Measurements from ENCODE around the gene B3GALT4. TPM values are rescaled to one million over a fixed set of nuclear protein-coding genes. Genes with fewer than 3 reads are reported as not detected.
"Not testable (repeated sequence)": the region's sequence is repeated elsewhere in the genome, so short reads cannot be mapped to it uniquely, and the experiment has no call there.

B3GALT4 gene
- total RNA-seq, 6 donors from 2014 or later, result 20.1 to 29.7 (median 23.2) TPM

- DNase-seq (no peak), ATAC-seq (ENCODE audit: low FRiP score in 2 of 2) (no peak)
- Histone ChIP-seq H3K27ac (no peak overlapping the region), H3K4me1 (peaks cover 22 to 29% (median 24%) of the 10 kb centered on the region in 4 donors), H3K36me3 (peaks cover 0 to 24% (median 0%) of the 10 kb centered on the region in 4 donors), H3K4me3 (no peak overlapping the region), H3K27me3 (no peaks in the 10 kb centered on the region), H3K9me3 (no peaks in the 10 kb centered on the region)
- TF ChIP-seq POLR2AphosphoS5 (IDR thresholded peaks at IDR 0.05) (no peak), EP300 (IDR thresholded peaks at IDR 0.05) (no peak), CTCF (IDR thresholded peaks at IDR 0.05) (no peak), POLR2A (IDR thresholded peaks at IDR 0.05) (no peak)
Observed at GRCh38 chr6:33252759-33253158, 24.2 kb upstream of the B3GALT4 start.

GRCh38 chr6:33254591-33254990 is 22.3 kb upstream of the B3GALT4 start:
- no peak overlapping the region for H3K27ac ChIP-seq
- DNase-seq (no peak), ATAC-seq (ENCODE audit: low FRiP score in 2 of 2) (no peak)
- H3K4me3 ChIP-seq, result no peak overlapping the region
- 93 to 95% methylated on average over 4 of the region's 4 CpGs for WGBS, 2 donors
- H3K27me3 ChIP-seq, result no peaks in the 10 kb centered on the region
- H3K36me3 ChIP-seq, result peaks cover 0 to 39% (median 4%) of the 10 kb centered on the region in 4 donors
- TF ChIP-seq CTCF (IDR thresholded peaks at IDR 0.05), result no peak
- peaks cover 10 to 15% (median 11%) of the 10 kb centered on the region in 4 donors for H3K4me1 ChIP-seq
- no peaks in the 10 kb centered on the region for H3K9me3 ChIP-seq

DNA sequence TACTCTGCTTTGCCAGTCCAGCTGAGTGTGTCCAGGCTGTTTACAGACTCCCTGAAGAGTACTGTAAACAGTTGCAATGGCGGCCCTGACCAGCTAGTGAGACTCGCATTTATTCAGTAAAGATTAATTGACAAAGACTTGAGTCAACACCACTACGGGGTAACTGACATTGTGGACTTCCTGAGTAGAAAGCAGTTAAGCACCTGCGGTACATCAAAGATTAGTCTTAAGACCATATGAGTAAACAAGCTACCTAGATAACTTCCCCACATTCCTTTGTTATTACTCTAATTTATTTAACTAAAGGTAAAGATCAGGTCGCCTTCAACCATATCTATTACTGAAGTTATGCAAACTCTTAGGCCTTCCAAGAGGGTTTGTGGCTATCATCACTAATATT is 17.9 kb upstream of the B3GALT4 start:
- no peak for ATAC-seq (ENCODE audit: low FRiP score in 2 of 2)
- H3K9me3 ChIP-seq, result no peaks in the 10 kb centered on the region
- TF ChIP-seq CTCF (IDR thresholded peaks at IDR 0.05) (no peak), EP300 (IDR thresholded peaks at IDR 0.05) (no peak), POLR2AphosphoS5 (IDR thresholded peaks at IDR 0.05) (no peak), POLR2A (IDR thresholded peaks at IDR 0.05) (no peak)
- H3K27ac ChIP-seq, result no peak overlapping the region
- no peaks in the 10 kb centered on the region for H3K27me3 ChIP-seq
- DNase-seq, result no peak
- H3K4me1 ChIP-seq, result no peaks in the 10 kb centered on the region
- 73 to 85% methylated on average over 5 of the region's 5 CpGs for WGBS, 2 donors
- no peak overlapping the region for H3K4me3 ChIP-seq
- peaks cover 13 to 78% (median 26%) of the 10 kb centered on the region in 4 donors for H3K36me3 ChIP-seq

GRCh38 chr6:33262490-33262889 is 14.4 kb upstream of the B3GALT4 start:
- not testable (repeated sequence) for H3K27ac ChIP-seq, H3K4me3 ChIP-seq
- 96 to 97% methylated on average over 3 of the region's 3 CpGs for WGBS, 2 donors

DNA sequence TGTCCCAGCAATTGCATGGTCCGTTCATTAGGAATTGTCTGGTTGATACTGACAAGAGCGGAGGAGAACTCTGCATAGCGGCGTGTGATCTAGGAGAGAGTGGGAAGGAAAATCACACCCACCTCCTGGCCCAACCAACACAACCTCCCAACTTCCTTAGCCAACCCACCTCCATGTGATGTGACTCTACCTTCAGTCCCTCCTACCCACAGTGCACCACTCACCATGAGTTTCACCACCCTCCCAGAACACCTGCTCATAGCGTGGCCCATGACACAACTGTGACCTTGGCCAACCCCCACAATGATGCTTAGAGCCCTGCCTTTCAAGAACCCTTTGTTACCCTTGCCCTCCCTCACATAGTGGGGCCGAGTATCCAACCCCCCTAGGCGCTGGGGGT is 12.9 kb upstream of the B3GALT4 start:
- WGBS, 2 donors, result 92% methylated on average over 5 to 7 of the region's 7 CpGs
- H3K4me1 ChIP-seq, result no peaks in the 10 kb centered on the region
- ATAC-seq (ENCODE audit: low FRiP score in 2 of 2) (no peak), DNase-seq (no peak)
- H3K9me3 ChIP-seq, result no peaks in the 10 kb centered on the region
- no peak overlapping the region for H3K4me3 ChIP-seq
- no peak for TF ChIP-seq EP300 (IDR thresholded peaks at IDR 0.05)
- TF ChIP-seq CTCF (IDR thresholded peaks at IDR 0.05), result no peak
- no peak for TF ChIP-seq POLR2A (IDR thresholded peaks at IDR 0.05)
- TF ChIP-seq POLR2AphosphoS5 (IDR thresholded peaks at IDR 0.05), result no peak
- H3K36me3 ChIP-seq, result peaks cover 25 to 97% (median 67%) of the 10 kb centered on the region in 4 donors
- no peak overlapping the region for H3K27ac ChIP-seq
- H3K27me3 ChIP-seq, result no peaks in the 10 kb centered on the region

More at GRCh38 chr6:33262490-33262889, 14.4 kb upstream of the B3GALT4 start:
- peaks cover 17 to 94% (median 57%) of the 10 kb centered on the region in 4 donors for H3K36me3 ChIP-seq
- H3K4me1 ChIP-seq; H3K27me3 ChIP-seq; ATAC-seq (ENCODE audit: low FRiP score in 2 of 2); H3K9me3 ChIP-seq; DNase-seq: not testable (repeated sequence)
